ENCODE results near the gene CREB5.

CREB5 gene

DNA sequence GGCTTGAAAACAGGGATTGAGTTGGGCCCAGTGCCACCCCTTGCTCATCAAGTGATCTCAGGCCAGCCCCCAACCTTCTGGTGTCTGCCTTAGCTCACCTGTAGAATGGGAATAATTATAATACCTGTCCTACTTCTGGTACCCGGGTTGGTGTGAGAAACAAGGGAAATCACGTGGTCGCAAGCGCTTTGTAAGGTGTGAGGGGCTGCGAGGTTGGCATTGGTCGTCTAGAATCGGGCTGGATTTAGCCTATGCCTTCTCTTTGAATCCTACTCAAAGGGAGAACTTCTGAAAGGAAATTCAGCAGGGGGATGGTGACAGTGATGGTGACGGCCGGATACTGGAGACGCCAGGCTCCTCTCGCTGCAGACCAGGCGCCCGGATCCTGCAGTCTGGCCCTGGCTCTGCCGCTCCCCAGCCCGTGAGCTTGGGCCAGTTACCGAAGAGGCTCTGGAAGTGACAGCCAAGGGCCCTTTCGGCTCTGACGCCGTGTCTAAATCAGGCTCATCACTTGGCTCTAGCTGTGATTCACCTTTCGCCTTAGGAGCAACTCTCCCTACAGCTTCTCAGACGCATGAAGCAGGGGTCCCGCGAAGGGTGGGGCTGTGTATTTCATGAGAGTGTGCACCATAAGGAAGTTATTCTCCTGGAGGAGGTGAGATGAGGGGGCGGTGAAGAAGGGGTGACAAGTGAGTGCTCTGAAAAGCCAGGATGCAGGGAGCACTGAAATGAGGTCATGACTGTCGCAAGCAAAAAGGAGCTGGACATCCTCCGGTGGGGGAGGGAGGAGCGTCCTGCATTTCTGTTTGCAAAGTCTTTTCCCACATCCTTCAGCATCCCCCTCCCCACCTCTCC is 4.0 kb upstream of the CREB5 start:
- DNase-seq = no peak

DNA sequence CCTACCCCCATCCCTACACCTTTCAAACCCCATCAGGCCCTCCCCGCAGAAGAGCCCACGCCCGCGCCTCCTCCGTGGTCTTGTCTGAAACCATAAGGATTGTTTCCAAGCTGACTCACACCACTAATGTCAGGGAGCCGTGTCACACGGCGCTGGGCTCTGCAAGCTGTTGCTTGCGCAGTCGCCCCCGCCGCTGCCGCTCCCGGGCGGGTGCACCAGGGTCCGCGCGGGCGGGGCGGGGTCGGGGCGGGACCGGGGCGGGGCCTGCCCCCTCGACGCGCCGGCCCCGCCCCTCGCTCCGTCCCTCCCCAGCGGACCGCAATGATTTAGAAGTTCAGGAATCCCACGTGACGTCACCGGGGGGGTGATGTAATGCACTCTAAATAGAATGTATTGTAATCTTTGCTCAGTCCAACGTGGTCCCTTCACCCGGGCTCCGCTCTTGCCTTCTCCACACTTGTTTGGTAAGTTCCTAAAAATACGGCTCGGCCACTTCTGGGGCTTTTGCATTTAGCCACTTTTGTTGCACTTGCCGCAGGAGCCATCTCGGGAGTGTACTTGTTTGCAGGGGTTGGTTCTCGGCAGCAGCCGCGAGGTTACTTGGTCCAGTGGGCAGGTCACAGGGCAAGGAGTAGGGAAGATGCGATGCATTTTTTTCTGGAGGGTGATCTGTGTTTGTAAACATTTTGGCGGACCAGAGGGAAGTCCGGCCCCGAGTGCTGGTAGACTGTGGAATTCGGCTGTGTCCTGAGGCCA is 3.2 kb upstream of the CREB5 start:
- peak; percentile 57 for DNase-seq

DNA sequence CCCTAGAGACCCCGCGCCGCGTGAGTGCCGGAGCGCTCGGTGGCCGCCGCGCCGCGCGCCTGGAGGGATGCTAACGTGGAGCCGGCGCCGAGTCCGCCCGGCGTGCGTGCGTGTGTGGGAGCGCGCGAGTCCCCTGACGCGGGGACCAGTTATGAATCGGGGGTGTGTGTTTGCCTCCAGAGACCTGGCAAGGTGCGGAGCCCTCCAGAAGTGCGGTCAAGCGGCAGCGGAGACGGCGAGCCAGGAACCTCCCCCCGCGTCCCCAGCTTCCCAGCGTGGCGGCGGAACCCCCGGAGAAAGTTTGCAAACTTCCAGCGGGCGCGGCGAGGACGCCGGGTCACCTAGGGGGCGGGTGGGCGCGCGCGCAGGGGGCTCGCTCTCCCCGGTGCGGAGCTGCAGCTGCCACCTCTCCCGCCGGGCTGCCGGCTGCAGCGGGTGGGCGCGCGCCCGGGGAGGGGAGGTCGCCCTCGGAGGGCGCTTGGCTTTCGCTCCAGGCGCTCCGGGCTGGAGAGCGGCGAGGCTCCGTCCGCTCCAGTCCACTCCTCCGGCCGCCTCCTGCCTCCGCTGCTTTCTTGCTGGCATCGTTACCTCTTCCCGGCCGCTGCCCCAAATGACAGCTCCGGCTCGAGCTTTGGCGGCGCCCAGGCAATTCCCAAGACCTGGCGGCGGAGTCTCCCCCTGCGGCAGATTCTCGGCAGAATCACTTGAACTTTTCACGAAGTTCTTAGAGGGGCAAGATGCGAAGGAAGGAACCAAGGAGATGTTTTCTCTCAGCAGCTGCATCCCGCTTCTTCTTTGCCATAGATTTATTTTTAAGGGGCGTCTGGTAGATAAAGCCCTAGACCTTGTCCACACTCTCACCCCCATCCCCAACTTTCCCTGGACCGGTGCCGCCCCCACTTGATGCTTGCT is 2.3 kb upstream of the CREB5 start:
- no peak for DNase-seq

DNA sequence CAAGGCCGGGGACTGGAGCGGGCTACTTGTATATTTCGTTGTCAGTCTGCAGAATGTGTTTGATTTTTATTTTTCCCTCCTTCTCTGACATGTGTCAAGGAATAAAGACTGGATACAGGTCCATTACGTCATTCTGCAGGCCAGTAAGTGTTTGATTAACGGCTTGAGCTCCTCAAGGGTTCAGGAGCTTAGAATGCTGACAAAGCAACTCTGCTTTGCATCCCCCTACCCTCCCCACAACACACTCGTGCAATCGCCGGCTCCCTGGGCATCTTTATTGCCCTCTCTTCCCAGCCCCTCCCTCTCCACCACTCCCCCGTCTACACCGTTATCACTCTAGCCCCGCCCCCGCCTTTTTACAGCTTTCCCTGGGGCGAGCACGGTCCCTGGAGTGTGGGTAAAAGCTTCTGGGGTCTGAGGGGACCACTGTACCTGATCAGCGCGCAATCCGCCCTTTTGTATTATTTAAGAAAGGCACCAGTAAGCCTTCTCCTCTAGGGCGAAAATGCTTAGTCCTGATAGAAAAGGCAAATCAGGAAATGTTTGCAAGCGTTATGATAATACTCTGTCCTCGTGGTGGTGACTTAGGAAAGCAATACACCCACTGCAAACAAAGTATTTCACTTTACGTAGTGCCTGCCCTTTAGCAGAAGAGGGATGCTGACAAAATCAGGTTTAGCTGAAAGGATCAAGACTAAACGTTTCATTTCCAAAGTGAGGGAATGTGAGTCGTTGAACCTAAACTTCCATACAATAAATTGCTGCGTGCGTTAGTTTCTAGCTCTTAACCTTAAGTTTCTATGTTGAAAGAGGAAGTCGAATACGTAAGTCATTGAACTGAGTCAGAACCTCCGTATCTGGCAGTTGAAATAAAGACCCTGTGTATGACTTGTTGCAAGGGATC is 1.4 kb upstream of the CREB5 start:
- no peak for DNase-seq

DNA sequence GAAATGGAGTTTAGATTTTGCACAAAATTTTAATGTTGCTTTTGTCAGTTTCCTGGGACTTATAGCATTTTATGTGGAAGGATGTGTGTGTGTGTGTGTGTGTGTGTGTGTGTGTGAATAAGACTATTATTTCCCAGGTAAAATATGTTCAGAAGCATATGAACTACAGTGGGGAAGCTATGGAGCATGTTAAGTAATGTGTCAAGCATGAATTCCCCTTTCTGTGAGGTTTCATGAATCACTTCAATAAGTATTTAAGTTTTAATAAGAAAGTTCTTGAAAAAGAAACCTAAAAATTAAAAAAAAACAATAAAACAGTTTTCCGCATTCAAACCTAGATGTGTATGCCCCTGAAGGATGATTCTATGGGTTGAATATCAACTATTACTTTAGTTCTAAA is 693 bp downstream of the CREB5 start:
- no peak for DNase-seq

DNA sequence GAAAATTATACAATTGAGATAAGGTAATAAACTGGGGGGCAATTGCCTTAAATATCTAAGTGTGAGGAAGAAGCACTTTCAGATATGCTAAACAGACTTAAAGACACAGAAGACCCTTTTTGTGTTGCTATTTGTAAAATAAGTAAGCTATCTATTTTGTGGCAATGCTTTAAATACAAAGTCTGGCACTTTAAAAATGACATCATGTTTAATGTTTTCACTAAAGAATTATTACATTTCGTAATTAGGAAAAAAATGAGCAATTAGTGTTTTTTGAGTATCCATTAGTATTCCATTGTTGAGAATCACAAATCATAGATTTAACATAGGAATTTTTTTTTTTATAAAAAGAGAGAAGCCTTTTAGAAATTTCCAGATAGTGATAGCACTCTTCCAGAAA is 2.1 kb downstream of the CREB5 start:
- no peak for DNase-seq

DNA sequence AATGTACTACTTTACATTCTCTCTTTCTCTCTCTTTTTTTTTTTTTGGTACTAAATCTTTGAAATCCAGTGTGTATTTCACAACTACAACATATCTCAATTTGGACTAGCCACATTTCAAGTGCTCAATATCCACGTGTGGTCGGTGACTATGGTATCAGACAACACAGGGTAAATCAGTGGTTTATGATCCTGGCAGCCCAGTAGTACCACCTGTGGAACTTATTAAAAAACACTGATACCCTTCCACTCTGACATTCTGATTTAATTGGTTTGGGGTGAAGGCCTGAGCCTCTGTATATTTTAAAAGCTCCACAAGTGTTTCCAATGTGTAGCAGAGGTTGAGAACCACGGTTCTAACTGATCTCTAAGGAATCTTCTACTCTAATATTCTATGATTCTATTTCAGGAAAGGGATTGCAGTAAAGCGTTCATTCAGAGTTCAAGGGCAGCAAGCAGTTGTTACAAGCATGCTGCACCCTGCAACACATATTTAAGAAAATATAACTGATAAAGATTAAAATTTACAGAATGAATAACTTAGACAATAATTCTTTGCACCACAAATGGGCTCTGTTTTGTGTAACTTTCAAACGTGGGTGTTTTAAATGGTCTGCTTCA is 5.1 kb downstream of the CREB5 start:
- no peak for DNase-seq

DNA sequence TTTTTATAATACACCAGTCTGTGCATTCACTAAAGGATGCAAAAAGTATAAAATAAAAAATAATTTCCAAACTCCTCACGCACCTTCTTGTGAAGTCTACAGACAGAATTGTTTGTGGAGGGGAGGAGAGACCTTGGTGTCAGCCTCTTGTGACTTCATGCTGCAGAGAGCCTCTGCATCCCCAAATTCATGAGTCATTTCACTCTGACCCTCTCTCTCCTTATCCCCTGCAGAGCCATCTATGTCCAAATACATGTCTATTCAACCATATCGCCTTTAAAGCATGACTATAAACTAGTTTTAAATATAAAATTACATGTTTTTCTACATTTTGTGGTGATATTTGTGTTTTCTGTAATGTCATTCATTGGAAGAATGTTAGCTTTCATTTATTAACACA is 6.0 kb downstream of the CREB5 start:
- no peak for DNase-seq

DNA sequence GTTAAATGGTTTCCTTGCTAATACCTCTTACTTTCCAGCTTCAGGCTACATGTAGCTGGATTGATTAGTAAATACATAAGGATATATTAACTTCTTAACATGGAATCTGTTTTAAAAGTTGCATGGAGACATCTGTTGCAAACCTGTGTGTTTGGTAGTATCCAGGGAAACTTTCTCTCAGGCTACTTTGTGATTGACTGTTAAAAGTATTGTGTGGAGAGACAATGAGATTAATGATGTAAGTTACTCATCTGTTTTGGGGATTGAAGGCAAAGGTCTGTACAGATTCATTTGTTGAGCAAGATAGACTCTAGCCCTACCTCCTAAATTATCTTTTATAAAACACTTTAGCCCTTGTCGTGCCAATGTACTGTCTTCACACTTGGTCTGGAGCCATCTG is 6.6 kb downstream of the CREB5 start:
- no peak for DNase-seq

DNA sequence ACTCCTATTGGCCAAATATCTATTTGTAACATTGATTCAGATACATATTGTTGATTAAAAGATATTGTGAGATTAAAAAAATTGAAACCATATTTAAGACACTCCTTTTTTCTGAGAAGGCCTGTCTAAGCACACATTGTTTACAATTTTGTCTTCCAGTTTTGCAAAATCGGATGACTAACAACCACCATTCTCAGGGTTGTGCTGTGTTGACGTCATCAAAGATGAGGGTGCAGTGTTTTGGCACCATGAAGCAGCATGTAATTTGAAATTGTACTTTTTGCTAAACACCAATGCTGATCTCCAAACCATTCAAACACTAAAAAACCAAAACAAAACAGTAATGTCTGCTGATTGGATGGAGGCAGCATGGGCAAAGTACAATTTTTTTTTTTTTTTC is 7.4 kb downstream of the CREB5 start:
- no peak for DNase-seq

DNA sequence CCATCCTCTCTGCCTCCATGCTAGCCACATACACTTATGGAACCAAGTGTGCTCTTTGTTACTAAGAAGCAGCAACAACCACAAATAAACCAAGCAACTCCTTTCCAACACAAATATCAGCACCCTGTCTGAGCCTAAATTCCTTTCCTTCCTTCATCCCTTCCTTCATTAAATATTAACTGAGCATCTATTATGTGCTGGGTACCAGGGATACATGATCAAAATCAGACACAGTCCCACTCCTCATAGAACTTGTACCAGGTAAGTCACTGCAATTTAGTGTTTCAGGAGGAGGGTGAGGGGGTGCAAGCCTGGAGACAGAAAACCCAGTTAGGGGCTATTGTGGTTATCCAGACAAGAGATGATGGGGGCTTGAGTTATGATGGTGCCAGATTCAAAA is 10.8 kb downstream of the CREB5 start:
- DNase-seq = no peak

DNA sequence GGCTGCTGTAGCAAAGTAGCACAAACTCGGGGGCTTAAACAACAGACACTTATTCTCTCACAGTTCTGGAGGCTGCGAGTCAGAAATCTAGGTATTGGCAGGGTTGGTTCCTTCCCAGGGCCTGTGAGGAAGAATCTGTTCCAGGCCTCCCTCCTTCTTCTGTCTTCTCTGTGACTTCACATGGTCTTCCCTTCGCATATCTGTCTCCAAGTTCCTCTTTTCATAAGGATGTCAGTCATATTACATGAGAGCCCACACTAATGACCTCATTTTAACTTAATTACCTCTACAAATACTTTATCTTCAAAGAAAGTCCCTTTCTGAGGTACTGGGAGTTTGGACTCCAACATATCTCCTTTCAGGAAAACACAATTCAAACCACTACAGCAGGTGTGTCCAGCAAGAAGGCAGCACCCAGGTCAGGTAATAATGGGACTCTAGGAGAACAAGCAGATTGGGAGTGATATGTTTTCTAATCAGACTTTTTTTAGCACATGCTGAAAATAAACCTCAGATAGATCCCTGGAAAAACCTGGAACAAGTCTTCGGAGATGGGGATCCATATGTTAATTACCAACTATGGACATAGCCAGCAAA is 11.7 kb downstream of the CREB5 start:
- DNase-seq = no peak

DNA sequence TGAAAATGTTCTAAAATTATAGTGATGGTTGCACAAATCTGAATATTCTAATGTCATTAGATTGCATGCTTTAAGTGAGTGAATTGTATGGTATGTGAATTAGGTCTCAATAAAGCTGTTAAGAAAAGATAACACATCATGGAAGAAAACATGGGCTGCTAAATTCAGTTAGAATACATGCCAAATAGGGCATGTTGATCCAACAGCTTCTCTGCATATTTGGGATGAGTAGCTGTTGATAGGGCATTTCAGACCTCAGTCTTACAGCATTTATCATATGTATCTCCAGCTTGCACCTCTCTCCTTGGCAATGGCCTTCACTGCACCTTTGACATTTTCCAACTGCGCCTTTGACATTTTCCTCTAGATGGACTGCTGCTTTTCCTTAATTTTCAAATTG is 13.2 kb downstream of the CREB5 start:
- no peak for DNase-seq

DNA sequence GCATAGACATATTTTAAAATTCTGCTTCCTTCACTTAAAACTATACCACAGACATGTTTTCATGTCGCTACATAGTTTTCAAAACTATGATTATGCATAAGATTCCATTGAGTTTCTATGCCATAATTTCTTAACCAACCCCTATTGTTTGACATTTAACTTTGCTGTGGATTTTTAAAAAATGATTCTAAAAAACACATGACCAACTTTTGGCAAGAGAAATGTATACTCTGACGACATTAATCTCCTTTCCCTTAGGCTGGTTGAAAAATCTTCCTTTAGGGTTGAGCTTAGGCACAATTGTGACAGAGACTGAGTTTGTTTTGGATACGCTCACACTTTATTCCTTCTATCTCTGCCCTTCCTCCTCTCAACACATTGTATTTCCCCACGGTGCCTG is 14.9 kb downstream of the CREB5 start:
- DNase-seq = no peak

DNA sequence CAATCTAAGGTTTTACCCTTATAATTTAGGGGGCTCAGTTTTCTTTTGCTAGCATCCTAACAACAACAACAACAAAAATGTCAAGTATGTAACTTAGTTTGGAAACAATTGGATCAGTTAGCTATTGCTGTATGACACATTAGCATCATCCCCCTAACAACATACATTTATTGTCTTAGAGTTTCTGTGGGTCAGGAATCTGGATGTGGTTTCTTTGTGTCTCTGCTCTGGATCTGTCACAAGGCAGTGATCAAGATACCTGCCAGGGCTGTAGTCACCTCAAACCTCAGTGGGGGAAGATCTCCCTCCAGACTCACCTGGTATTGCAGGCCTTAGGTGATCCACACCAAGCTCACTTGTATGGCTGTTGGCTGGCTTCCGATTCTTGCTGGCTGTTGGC is 18.3 kb downstream of the CREB5 start:
- no peak for DNase-seq

DNA sequence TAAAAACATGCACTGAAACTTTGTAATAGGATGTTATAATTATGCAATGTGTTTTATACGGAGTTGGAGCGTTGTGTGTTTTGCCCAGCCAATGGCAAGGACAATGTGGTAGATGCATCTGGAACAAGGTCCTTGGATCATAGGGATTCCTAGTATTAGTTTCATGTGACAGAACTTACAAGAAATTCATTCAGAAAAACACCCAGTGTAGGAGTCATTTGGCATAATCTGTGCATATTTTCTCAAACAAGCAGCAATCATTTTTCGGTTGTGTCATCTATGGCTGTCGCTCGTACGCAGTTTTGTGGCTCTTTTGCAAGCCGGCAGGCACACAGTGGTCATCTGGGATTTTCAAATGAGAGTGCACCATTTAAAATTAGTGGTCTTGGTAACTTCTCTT is 19.8 kb downstream of the CREB5 start:
- no peak for DNase-seq

DNA sequence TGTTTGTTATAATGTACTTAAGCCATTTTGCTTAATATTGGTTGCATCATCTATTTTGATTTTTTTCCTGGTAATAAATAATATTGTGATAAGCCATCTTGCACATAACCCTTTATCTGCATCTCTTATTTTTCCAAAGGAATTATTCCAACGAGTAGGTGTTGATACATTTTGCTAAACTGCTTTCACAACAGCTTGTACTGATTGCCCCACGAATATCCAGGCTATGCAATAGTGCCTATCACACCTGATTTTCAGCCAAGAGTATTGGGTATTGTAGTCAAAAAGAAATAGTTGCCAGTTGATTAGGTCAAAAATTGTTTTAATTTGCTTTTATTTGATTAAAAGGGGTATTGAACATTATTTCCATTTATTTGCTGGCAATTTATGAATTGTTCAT is 20.7 kb downstream of the CREB5 start:
- no peak for DNase-seq

DNA sequence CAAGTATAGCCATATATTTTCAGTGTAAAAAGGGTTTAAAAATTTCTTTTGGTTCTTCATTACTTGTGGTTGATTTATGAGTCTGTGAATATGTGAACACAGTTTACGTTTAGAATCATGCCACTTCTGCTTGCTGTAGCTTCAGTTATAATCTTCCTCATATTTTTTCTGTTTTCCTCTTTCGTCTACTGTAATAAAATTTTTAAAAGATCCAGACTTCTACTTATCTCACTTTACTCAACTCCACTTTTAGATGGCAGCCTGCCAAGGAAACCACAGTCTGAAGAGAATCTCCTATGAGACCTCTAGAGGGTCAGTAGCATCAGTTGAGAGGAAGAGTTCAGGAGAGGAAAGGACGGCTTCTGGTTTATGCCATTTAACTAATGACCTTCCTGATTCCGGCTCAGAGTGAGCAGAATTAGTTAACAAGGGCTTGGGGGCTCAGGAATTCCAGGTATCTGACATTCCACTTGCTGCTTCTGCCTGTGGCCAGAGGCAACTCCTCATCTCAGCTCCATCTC is 21.4 kb downstream of the CREB5 start:
- no peak for DNase-seq

DNA sequence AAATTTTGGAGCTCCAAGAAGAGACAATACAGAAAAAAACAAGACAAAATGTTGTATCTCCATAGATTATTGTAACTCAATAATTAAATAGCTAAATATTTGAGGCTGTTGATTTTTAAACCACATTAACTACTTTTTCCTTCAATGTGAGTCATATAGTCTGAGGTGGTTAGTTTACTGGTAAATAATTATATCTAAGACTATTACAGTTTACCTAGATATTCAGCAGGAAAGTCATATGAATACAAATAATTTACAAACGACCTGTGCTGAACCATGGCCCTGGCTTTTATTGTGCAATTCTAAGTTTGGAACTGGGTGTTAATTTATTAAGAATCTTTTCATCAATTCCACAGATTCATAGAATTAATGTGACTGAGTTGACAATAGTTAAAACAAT is 22.2 kb downstream of the CREB5 start:
- no peak for DNase-seq

DNA sequence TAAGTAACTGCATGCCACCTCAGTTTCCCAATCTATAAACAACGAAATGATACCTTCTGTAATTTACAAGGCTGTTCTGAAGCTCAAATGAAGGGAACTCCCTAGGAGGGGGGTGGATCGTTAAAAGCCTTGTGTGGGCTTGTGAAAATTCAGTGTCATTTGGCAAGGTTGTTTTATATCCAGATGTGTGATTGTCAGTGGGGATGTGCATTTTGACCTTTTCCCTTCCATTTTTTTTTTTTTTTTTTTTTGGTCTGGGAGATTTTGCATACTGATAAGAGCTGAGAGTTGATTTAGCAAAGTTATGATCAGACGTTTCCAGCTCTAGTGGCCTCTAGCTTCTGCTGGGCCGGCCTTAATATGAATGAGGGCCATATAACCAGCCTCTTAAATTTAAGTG is 22.8 kb downstream of the CREB5 start:
- no peak for DNase-seq

DNA sequence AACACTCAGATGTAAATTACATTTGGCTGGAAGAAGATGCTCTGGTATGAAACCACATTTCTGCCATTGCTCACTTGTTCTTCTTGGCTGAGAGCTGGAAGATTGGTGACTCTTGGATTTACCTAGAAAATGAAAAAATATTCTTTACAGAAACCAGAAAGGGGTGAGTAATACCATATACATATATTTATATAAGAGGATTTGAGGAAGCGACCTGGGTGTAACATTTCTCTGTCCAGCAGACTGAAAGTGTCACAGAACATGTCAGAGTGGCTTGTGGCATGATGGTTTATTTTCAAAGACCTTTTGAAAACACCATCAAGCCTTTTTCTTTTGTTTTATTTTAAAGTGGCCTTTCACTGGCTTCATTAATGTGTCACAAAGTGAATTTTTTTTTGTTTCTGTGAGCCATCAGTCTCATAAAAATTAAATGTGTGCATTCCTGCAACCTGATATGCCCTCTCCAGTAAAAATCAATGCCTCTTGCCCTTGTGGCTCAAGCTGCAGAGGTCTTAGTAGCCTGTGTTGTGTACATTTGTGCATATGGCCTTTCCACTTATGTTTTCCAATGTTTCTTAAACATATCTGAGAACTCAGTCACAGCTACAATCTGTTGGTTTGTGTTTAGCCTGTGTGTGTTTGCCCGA is 23.5 kb downstream of the CREB5 start:
- DNase-seq = peak; percentile 73
